Non-pigmented ciliary epithelial cell (primary cell): Measurements from ENCODE around the gene GPR78.

Experiments used
- DNase-seq: peaks from one replicate; pipeline ENCODE4 v3.0.0-alpha.2; 2010; ENCODE audit warnings: low read depth

Gene GPR78

GRCh38 chr4:8547108-8547911 lies 32.9 kb upstream of the GPR78 start:
- DNase-seq: no peak

DNA sequence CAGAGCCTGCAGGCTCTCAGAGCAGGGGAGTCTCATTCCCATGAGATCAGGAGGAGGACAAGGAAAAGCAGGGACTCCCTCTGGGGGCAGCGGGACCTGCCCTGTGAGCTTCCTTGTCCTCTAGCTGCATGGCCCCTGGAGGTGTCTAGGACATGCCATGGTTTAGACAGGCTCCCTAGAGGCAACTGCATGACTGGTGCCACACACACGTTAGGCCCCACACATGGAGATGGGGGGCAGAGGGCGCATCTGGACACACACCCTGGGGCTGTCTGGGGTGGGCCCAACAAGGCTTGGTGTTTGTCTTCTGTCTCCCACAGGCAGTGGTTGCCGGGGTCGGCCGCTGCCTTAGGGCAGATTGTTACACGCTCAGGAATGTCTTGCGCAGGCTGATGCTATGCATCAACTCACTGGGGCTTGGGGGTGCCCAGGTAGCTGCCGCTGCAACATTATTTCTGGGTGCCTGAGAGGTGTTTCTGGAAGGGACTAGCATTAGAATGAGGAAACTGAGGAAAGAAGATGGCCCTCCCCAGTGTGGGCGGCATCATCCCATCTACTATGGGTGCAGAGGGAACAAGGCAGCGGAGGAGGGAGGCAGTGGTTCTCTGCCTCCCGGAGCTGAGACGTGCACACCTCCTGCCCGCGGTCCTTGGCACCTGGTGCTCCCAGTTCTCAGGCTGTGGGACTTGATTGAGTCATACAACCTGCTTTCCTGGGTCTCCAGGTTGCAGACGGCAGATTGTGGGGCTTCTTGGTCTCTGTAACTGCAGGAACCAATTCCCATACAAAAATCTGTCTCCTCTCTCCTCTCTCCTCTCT lies 32.1 kb upstream of the GPR78 start:
- DNase-seq: no peak

DNA sequence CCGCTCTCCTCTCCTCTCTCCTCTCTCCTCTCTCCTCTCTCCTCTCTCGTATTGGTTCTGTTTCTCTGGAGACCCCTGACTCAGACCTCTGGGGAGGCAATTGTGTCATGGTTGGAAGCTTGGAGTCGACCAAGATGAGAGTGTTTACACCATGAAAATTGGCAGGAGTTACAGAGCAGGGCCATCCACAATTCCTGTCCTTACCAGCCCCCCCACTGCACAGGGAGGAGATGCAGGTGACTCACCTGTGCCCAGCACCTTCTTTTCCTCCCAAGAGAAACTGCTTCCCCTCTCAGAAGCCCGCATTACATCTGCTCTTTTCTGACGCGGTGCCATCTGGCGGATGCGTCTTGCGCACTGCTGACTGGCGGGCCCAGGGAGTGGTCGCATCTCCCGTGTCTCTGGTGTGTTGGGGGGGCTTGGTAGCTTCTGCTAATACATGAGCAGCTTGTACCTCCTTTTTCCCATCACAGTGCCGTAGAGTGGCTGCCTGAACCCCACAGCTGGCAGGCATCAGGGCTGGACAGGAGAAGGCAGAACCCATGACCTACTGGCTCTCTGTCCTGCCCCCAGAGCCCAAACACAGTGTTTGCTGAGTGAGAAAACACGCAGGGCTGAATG lies 31.4 kb upstream of the GPR78 start:
- no peak for DNase-seq

- no peak for DNase-seq
These were observed 30.8 kb upstream of the GPR78 start for GRCh38 chr4:8549352-8549931.

DNA sequence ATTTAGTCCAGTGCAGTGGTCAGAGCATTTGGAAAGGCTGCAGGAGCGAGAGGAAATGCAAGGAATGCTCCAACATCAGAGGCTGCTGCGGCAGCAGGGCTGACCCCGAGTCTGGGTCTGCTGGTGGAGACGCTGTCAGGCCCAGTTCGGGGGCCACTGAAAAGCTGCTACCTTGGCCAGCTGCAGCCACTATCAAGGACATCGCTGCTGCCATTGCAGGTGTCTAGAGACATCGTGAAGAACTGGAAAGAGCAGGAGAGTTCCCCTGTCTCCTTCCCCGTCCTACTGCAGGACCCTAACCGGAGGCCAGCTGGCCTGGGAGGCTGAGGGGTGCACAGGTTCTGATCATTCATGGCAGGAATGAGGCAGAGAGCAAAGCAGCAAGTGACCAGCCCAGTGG lies 29.5 kb upstream of the GPR78 start:
- DNase-seq: no peak

DNA sequence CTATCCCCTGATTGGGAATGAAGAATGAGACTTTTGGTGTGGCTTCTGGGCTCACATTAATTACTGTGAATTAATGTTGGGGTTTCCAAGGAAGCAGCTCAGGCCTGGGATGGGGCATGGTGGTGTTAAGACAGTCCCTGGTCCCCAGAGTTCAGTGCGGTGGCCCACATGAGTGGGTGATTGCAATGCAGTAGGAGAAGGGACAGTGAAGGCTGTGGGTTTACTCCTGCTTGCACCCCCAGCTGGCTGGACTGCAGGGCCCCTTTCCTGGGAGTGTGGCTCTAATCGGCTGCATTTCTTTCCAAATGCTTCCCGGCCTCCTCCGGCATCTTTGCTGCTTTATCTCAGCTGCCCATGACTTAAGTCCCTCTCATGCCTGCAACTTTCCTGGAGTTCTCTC lies 28.2 kb upstream of the GPR78 start:
- no peak for DNase-seq

GRCh38 chr4:8552581-8553205 lies 27.5 kb upstream of the GPR78 start:
- DNase-seq: no peak

GRCh38 chr4:8553216-8553615 lies 27.0 kb upstream of the GPR78 start:
- no peak for DNase-seq

DNA sequence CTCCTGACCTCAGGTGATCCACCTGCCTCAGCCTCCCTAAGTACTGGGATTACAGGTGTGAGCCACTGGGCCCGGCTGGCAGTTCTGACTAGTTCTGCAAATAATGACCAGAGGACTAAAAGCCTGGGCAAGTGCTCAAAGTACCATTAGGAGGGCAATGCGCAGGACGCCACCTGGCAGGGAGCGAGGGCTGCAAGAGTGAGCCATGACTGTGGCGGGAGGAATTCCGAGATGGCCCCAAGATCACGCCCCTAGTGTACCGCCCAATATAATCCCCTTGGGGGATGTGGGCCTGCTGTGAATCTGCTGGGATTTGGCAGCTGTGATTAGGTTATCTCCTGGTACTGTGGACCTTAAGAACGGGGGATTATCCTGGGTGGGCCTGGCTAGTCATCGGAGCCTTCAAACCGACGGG lies 26.2 kb upstream of the GPR78 start:
- DNase-seq: no peak

DNA sequence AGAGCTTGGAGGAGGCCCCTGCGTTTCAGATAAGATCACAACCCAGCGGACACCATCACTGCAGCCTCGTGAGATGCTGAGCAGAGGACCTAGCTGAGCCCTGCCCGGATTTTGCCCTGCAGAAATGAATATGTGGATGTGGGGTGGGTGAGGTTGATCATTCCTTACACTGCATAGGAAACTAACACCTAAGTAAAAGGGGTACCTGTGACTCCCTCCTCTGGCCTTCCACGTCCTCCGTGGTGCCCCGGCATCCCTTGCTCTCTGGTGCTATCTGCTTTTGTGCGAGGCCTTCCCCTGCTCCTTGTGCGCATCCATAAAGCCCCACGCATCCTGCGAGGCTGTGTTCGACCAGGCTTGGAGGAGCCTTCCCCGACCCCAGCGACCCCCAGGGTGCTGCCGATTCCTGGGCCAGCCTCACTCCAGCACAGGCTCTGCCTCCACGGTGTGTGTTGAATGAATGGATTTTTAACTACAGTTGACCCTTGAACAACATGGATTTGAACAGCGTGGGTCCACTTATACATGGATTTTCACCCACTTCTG lies 25.6 kb upstream of the GPR78 start:
- no peak for DNase-seq

DNA sequence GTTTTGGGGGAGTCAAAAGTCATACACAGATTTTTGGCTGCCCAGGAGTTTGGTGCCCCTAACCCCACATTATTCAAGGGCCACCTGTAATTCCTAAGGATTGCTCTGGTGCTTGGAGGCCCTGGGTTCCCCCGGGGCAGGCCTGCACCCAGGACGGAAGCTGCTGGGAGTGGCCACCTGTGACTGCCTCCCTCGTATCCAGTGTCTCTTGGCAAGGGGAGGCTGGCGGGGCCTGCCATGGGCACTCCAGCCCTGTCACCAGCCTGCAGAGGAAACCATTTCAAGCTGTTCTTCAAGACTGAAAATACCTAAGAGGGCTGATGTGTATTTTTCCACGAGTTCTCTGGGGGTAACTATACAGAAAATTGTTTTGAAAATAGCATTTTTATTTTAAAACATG lies 24.5 kb upstream of the GPR78 start:
- no peak for DNase-seq

GRCh38 chr4:8556341-8557150 lies 23.6 kb upstream of the GPR78 start:
- no peak for DNase-seq

DNA sequence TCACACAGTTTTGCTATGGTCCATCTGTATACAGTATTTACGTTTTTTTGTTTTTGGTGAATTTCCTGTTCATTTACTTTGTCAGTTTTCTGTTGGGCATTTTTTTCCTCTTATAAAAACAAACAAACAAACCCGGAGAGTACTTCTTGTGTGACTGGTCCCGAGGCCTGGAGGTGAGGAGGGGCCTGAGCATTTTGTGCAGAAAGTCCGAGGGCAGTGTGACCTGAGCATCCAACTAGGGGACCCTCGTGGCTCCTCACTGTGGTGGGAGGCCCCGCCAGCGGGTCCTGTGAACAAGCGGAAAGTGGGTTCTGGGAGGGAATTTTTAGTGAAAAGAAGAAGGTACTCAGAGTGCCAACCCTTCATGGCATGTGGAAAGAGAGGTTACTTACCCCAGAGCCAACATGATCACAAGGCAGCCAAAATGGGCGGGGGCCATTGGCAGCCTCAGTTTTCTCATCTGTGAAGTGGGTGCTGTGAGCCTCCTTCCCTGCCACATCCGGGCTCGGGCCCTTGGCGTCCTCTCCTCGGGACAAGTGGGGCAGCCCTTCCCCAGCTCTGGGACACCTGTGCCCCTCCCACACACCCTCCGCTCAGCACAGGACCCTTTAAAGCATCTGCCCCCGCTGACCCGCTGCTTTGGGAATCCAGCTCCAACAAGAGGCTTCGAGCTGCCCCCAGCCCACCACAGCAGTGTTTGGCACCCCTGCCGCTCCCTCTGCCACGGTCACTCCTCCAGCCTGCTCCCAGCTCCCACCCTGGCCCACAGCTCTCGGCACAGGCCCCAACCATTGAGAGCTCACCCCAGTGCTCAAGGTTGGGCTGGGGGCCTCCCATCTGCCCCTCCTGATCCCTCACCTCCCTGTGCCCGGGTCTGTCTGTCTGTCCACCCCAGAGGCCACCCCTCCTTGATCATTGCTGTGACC lies 22.8 kb upstream of the GPR78 start:
- no peak for DNase-seq

GRCh38 chr4:8558080-8558960 lies 21.9 kb upstream of the GPR78 start:
- DNase-seq: no peak

GRCh38 chr4:8559011-8559410 lies 21.2 kb upstream of the GPR78 start:
- no peak for DNase-seq

- DNase-seq: no peak
These were observed 20.5 kb upstream of the GPR78 start for GRCh38 chr4:8559524-8560264.

DNA sequence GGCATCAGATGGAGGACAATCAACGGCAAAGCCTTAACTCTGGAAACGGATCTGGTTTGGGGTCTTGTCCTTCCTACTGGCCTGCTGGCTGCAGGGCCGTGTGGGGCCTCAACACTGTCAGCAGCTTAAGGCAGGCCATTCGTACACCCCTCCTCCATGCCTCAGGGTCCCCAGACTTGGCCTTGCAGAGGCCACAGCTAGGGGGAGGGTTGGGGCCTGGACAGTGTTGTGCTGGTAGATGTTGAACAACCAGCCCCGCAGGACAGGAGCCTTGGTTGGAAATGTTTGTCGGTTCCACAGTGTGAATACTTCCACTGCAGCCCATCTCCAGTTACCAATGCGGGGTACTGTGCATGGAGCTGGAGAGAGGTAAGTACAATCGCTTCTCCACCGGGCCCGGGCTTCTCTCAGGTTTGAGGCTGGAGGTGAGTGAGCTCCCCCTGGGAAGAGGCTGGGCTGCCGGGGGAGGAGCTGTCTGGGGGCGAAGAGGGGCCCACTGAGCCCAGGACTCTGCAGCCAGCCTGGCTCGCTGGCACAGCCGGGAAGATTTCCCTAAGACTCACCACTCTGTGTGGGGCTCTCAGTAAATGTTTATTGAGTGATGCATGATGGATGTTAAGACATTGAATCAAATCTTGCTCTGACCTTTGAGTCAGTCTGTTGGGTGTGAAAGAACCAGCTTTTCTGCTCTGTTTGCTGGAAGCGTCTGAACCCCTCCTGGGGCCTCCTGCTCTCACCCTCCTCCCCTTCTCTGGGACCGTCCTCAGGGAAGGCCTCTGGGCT lies 19.7 kb upstream of the GPR78 start:
- DNase-seq: no peak
